NCI-H748 (cell line): Measurements from ENCODE around the gene NUMB.

Source experiments
- DNase-seq: peaks from one replicate; lab custom pipeline; 2025; ENCODE audit not compliant: unreplicated experiment; lab: John Stamatoyannopoulos, UW

Gene NUMB

DNA sequence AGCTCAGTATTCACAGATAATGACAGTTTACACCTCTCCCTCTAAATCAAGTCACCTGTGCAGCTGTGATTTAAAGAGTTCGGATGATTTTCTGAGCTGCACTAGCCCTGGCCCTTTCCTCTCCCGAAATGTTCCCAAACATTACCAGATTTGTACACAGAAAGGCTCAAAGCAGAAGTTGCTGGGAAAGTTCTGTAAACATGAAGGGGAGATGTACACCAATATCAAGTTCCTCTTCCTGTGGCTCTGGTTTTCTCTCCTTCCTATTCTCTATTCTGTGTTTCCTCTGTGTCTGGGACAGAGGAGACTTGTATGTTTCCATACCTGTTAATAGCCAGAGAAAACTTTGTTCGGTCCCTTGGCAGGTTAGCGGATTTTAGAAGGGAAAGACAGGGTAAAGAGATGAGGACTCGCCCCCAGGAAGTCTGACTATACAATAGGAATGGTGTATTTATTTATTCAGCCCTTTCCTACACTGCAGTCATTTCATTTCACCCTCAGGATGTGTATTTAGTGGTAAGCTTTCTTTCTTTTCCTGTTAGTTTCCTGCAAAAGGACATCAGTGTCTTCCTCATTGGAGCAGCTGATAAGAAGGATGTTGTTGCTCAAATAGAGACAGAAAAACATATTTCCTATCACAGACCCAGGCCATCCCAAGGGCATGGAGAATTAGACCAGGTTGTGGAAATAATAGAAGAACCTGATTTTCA lies 7.6 kb upstream of the NUMB start:
- no peak for DNase-seq

DNA sequence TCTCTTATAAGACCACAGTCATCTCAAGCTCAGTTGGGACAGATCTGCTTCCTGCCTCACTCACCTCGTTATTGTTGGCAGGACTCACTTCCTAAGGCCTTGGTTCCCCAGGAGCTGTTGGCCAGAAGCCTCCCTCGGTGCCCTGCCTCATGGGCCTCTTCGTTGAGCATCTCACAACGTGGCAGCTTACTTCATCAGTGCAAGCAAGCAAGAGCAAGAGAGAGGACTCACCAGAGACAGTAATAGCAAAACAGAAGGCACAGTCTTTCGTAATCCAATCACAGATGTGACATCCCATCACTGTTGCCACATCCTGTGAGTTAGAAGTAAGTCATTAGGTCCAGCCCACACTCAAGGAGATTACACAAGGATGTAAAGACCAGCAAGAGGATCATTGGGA lies 5.1 kb upstream of the NUMB start:
- no peak for DNase-seq

- DNase-seq = no peak
Measured at GRCh38 chr14:73462815-73463214, 4.5 kb upstream of the NUMB start.

DNA sequence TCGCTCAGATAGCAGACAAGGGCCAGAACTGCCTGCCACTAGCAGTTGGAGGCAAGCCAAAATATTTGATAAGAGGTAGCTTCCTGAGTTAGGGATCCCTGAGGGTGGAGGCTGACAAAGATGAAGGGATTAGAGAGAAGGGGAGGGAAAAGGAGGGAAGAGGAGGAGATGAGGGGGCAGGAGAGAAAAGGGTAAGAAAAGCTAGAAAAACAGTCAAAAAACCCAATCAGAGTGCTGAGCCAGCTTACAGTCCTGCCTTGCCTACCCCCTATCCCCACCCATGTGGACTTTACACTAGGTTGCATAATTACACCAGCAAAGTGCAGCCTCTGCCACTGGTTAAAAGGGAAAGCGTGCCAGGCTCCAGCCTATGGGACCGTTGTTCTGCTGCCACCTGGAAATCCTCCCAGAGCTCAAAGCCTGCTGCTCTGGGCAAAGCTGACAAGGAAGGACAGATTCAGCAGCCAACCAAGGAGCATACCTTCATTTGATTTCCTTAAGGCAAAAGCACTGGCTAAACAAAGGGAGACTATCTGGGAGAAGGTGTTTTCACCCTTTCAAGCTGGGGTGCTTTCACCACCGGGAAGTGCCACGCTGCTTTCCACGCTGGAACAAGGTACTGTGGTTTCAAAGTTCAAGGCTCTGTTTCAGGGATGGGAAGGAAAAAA lies 3.8 kb upstream of the NUMB start:
- peak; percentile 71 for DNase-seq

DNA sequence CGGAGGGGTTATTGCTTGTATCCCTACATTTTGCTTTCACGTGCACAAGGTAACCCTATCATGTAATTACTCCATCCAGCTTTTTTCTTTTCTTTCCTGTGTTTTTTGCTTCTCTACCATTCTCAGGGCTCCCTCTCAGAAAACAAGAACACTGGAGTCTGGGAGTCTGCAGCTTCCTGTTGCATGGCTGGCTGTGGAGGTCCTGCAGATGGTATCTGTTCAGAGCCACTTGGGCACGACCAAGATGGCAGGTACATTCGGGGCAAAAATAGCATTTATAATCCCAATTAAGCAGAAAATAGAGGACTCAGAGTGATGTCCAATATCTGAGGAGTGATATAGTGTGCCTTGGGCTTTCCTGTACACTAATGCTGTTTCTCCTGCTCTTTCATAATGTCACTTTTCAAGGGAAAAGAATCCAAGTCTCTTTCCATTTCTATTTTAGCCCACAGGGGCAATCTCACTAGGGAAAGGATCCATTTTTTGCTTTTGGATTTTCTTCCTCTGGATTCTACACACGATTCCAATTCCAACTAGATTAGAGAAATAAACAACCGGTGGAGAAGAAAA lies 3.2 kb upstream of the NUMB start:
- DNase-seq = peak; percentile 24

- DNase-seq = peak; percentile 83
Measured at GRCh38 chr14:73460691-73461127, 2.4 kb upstream of the NUMB start.

GRCh38 chr14:73459959-73460358 lies 1.6 kb upstream of the NUMB start:
- DNase-seq = no peak

- no peak for DNase-seq
Measured at GRCh38 chr14:73457924-73458182, 493 bp downstream of the NUMB start.

DNA sequence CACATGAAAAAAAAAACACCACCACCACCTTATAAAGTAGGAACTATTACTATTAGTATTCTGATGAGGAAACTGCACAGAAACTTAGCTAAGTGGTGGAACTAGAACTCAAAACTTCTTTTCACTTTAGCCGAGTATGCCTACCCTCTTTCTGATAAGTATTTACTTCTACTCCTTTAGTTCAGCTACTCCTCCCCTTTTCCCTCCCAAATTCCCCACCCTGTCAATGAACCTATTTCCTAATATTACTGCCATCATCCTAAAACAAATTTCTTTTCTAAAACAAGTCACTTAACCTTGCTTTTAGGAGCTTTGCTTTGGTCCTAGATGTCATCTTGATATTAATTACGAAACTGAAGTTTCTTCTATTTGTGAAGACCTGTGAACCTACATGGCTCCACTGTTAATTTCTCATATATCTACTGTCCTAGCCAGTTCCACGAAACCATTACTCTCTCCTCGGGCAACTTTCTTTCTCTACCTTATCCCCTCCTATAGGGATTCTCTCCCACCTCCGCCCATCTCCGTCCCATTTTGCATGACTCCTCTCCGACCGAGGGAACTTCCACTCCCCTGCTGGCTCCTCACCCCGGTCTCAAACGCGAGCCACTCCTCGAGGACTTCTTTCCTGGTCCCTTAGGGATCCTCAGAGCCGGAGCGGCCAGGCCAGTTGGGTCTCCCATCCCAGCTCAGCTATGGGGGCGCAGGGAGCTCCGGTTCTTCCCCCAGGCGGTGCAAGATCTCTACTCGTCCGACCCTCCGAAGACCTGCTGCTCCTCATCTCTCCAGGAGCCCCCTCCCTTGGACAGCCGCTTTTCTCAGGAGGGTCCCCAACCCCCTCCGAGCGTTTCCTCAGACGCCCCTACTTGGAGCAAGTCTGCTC lies 1.1 kb downstream of the NUMB start:
- DNase-seq = peak; percentile 37

DNA sequence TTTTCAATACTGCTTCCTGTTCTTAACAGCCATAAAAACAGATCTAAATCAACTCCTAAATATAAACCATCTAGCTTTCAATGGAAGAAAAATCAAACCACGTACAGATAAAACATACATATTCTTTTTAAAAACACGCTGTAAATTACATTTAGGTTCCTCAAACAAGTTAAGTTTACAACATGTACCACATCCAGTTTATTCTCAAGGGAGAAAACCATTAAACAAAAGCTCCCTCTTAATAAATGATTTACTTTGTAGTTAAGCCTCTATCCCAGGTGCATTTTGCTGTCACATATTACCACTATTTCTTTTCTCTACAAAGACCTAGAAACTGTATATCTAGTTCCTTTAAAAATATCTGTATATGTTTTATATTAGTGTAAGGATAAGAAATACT lies 3.1 kb downstream of the NUMB start:
- DNase-seq = no peak

DNA sequence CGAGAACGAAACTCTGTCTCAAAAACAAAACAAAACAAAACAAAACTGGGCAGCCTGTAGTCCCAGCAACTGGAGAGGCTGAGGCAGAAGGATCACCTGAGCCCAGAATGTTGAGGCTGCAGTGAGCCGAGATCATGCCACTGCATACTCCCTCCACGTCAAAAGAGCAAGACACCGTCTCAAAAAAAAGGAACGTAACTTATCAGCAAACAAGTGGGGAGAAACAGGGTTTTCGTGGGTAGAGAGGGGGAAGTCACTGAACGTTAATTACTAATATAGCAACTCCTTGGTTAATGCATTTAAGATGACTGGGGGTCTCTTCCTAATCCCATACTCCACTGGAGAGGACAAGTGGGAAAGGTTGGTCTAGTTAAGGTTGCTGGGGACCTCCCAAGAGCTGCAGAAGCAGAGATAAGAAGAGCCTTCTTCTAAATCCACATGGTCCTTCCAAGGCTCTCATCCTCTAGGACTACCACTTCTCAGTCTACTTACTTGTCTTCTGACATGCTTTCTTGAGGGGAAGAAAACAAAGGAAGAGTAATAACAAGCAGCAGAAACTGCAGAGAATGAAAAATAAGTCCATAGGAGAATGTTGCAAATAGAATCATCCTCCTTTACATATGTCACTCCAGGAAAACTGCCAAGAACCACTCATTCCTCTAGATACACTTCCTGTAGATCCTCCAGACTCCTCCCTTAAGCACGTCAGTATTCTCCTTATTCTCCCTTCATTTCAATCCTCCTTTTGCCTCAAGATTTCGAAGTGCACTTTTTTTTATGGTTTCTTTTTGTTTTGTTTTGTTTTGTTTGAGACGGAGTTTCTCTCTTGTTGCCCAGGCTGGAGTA lies 5.8 kb downstream of the NUMB start:
- DNase-seq = no peak

GRCh38 chr14:73443758-73444157 lies 14.6 kb downstream of the NUMB start:
- DNase-seq = no peak

DNA sequence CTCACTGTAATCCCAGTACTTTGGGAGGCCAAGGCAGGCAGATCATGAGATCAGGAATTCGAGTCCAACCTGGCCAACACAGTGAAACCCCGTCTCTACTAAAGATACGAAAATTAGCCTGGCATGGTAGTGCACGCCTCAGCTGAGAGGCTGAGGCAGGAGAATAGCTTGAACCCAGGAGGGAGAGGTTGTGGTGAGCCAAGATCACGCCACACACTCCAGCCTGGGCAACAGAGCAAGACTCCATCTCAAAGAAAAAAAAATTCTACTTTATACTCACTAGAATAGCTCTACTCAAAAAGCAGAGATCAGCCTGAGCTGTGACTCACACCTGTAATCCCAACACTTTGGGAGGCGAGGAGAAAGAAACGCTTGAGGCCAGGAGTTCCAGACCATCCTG lies 17.1 kb downstream of the NUMB start:
- no peak for DNase-seq

DNA sequence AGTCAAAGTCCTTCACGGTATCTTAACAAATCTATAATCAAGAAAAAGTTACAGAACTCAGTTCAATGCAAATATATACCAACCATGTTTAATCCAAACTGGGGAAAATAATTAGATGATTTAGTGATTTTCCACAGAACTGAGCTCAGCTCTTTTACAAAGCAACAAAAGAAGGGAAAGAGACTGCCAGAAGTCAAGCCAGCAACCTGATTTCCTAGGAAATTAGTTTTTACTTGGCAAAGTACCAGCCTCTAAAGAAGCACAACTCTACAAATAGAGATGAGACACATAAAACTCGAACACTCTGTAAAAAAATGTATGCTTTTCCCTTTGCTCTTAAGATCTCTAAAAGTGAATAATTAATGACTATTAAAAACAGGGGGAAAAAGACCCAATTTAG lies 19.4 kb downstream of the NUMB start:
- no peak for DNase-seq

DNA sequence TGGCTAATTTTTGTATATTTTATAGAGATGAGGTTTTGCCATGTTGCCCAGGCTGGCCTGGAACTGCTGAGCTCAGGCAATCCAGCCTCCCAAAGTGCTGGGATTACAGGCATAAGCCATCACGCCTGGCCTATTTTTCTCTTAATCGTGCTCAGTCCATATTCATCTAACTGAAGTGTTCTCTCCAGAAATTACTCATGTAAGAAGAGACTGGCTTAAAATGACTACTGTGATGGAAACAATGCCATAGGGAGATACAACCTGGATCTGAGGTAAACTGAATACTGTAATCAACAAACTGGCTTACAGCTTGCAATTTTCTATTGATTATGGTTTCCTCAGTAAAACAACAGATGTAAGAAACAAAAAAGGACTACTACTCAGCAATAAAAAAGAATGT lies 21.1 kb downstream of the NUMB start:
- no peak for DNase-seq

- no peak for DNase-seq
Measured at GRCh38 chr14:73432124-73432523, 26.2 kb downstream of the NUMB start.

GRCh38 chr14:73428353-73428824 lies 30.0 kb downstream of the NUMB start:
- no peak for DNase-seq

GRCh38 chr14:73427516-73428264 lies 30.7 kb downstream of the NUMB start:
- no peak for DNase-seq

DNA sequence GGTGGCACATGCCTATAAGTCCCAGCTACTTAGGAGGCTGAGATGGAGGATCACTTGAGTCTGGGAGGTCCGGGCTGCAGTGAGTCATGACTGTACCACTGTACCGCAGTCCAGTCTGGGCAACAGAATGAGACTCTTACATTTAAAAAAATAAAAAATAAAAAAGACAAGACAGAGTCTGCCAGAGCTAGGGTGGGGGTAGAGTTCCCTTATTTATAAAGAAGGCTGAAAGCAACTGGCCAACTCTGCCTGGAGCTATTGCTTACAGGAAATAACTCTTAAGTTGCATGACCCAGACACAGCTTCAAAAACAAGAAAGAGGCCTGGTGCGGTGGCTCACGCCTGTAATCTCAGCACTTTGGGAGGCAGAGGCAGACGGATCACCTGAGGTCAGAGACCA lies 31.5 kb downstream of the NUMB start:
- no peak for DNase-seq

- DNase-seq = no peak
Measured at GRCh38 chr14:73424453-73424852, 33.9 kb downstream of the NUMB start.
